Neutrophil (primary cell): Measurements from ENCODE around the gene TIAL1.
A peak's percentile ranks its signal among the peaks of the same experiment; 100 is the strongest.

Source experiments
- H3K27ac ChIP-seq: fragments of 200-600 bp; sonication (generic); 2 replicates; pipeline ENCODE4 v1.5.1; 2016; ENCODE audit warnings: mild to moderate bottlenecking, moderate library complexity
- H3K27me3 ChIP-seq: fragments of 200-600 bp; sonication (generic); 2 replicates; pipeline ENCODE4 v1.6.0; 2016; ENCODE audit warnings: mild to moderate bottlenecking
- H3K36me3 ChIP-seq: fragments of 200-600 bp; sonication (generic); 2 replicates; pipeline ENCODE4 v1.5.1; 2017
- H3K4me1 ChIP-seq, 2 experiments: fragments of 200-600 bp in 1 of 2; sonication (generic) in 1 of 2; 1 replicate in 1 of 2; 2 replicates in 1 of 2; pipeline versions ENCODE4 v1.5.1 to v1.6.1; 2013 to 2016; ENCODE audit warnings: low read depth in 1 of 2, low read length in 1 of 2, mild to moderate bottlenecking in 1 of 2, moderate library complexity in 1 of 2; ENCODE audit not compliant: control insufficient read depth in 1 of 2, insufficient read depth in 1 of 2
- H3K4me3 ChIP-seq, 2 experiments: fragments of 200-600 bp in 1 of 2; sonication (generic) in 1 of 2; 1 replicate in 1 of 2; 2 replicates in 1 of 2; pipeline ENCODE4 v1.5.1; 2013 to 2016; ENCODE audit warnings: low read depth in 1 of 2, low read length in 1 of 2, mild to moderate bottlenecking in 1 of 2, moderate library complexity in 1 of 2
- H3K9me3 ChIP-seq: fragments of 200-600 bp; sonication (generic); 2 replicates; pipeline ENCODE4 v1.5.1; 2016
- TF ChIP-seq, protein P1 (sequence below): fragments of 200-600 bp; sonication (generic); IDR thresholded peaks from 2 replicates; pipeline ENCODE4 v1.5.1; 2016; ENCODE audit warnings: antibody characterized with exemption

The TIAL1 gene

GRCh38 chr10:119597405-119598186 lies 832 bp upstream of the TIAL1 start:
- Histone ChIP-seq H3K4me1 (peaks cover 36 to 40% of the 10 kb centered on the region in 2 experiments), H3K36me3 (no peaks in the 10 kb centered on the region), H3K4me3 (peak overlapping the region; percentile 97 to 100), H3K27ac (peak overlapping the region; percentile 93), H3K27me3 (no peaks in the 10 kb centered on the region), H3K9me3 (no peaks in the 10 kb centered on the region)
- TF ChIP-seq, protein P1, sequence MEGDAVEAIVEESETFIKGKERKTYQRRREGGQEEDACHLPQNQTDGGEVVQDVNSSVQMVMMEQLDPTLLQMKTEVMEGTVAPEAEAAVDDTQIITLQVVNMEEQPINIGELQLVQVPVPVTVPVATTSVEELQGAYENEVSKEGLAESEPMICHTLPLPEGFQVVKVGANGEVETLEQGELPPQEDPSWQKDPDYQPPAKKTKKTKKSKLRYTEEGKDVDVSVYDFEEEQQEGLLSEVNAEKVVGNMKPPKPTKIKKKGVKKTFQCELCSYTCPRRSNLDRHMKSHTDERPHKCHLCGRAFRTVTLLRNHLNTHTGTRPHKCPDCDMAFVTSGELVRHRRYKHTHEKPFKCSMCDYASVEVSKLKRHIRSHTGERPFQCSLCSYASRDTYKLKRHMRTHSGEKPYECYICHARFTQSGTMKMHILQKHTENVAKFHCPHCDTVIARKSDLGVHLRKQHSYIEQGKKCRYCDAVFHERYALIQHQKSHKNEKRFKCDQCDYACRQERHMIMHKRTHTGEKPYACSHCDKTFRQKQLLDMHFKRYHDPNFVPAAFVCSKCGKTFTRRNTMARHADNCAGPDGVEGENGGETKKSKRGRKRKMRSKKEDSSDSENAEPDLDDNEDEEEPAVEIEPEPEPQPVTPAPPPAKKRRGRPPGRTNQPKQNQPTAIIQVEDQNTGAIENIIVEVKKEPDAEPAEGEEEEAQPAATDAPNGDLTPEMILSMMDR: no peak

DNA sequence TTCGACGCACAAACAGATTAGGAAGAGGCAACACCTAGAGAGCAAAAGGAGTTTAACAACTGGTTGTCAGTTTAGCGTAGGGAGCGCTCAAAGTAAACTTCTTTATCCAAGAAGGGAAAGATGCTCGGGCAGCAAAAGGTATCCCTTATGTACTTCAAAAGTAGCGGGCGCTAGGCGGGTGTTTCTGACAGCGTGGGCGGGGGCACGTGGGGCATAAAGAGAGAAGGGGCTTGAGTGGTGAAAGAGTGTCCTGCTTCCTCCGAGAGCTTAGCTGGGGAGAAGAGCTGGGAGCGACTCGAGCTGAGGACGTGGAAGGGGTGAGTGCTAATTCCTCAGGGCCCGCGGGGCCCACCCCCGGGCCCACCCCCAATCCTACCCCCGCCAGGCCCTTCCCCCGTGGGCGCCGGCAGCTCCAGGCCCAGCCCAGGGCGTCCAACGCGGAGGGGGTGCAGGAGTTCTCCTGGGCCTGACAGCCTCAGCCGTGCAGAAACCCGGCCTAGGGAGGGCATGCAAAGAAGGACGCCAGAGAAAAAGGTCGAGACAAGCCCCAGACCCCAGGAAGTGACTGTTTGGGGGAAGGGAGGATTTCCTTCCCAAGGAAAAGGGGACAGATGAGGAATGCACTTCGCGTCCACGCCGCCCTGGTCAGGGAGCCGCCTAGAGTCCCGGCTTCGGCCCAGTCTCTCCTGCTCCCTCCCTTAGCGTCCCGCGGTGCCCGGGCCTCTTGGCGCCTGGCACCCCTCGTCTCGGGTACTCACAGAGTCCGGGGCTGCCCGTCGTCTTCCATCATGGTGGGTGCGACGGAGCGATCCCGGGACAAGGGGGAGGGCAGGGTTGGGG lies 868 bp downstream of the TIAL1 start:
- TF ChIP-seq, protein P1: no peak
- H3K4me1 ChIP-seq: peaks cover 43 to 50% of the 10 kb centered on the region in 2 experiments

GRCh38 chr10:119595134-119595675 lies 1.6 kb downstream of the TIAL1 start:
- Histone ChIP-seq H3K27ac (peak overlapping the region; percentile 93), H3K4me1 (peaks cover 43 to 50% of the 10 kb centered on the region in 2 experiments), H3K9me3 (no peaks in the 10 kb centered on the region), H3K4me3 (peak overlapping the region; percentile 97 to 100), H3K27me3 (no peaks in the 10 kb centered on the region), H3K36me3 (no peaks in the 10 kb centered on the region)
- TF ChIP-seq, protein P1: no peak

More for the DNA sequence above, 868 bp downstream of the TIAL1 start:
- no peaks in the 10 kb centered on the region for H3K36me3 ChIP-seq
- H3K27me3 ChIP-seq: no peaks in the 10 kb centered on the region
- peak overlapping the region; percentile 97 to 100 for H3K4me3 ChIP-seq
- no peaks in the 10 kb centered on the region for H3K9me3 ChIP-seq
- H3K27ac ChIP-seq: peak overlapping the region; percentile 93

GRCh38 chr10:119588071-119588470 lies 8.7 kb downstream of the TIAL1 start:
- Histone ChIP-seq H3K4me1 (peaks cover 12 to 15% of the 10 kb centered on the region in 2 experiments), H3K27ac (no peak overlapping the region), H3K9me3 (no peaks in the 10 kb centered on the region), H3K4me3 (no peak overlapping the region), H3K27me3 (no peaks in the 10 kb centered on the region), H3K36me3 (peaks cover 45% of the 10 kb centered on the region)
- TF ChIP-seq, protein P1: no peak

DNA sequence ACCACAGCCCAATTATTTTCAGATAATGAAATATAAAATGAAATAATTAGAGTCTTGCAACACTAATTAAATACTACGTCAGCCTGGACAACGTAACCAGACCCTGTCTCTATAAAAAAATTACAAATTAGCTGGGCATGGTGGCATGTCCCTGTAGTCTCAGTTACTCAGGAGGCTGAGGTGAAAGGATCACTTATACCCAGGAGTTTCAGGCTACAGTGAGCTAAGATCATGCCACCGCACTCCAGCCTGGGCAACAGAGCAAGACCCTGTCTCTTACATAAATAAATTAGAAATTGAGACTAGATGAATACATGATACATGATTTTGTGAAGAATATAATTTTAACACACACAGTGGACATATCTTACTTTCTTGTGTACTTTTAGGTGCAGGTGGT lies 18.4 kb downstream of the TIAL1 start:
- Histone ChIP-seq H3K36me3 (peaks cover 80% of the 10 kb centered on the region), H3K27me3 (no peaks in the 10 kb centered on the region), H3K4me1 (no peaks in the 10 kb centered on the region), H3K9me3 (no peaks in the 10 kb centered on the region), H3K27ac (no peak overlapping the region), H3K4me3 (no peak overlapping the region)
- TF ChIP-seq, protein P1: no peak
